Kidney (tissue), 14 donors: ENCODE data around the gene NAGK. TPM values are rescaled to one million over a fixed set of nuclear protein-coding genes. Genes with fewer than 3 reads are reported as not detected.

Experiments used
- DNase-seq, 5 donors: peaks; one replicate each; pipeline ENCODE4 v3.0.0-alpha.2; 2013 to 2020
- FAIRE-seq: peaks from 2 replicates; lab custom pipeline; 2012; peaks lifted over from hg19 to GRCh38; lab: Jason Lieb, UNC
- H3K27ac ChIP-seq, 2 donors: one replicate each; pipeline ENCODE4 v1.7.0; 2013; ENCODE audit warnings: low read depth in 2 of 2, low read length in 2 of 2, inconsistent platforms in 1 of 2
- H3K27me3 ChIP-seq: one replicate; pipeline ENCODE4 v1.7.1; 2013; ENCODE audit warnings: low read length, inconsistent platforms; ENCODE audit not compliant: control insufficient read depth, insufficient read depth
- H3K36me3 ChIP-seq, 3 donors: one replicate each; pipeline versions ENCODE4 v1.7.0 to v1.7.1; 2013; ENCODE audit warnings: low read length in 3 of 3, control low read depth in 1 of 3, inconsistent platforms in 1 of 3; ENCODE audit not compliant: insufficient read depth in 3 of 3, control insufficient read depth in 2 of 3
- H3K4me1 ChIP-seq, 3 donors: one replicate each; pipeline versions ENCODE4 v1.7.0 to v1.7.1; 2013; ENCODE audit warnings: low read length in 3 of 3, inconsistent platforms in 1 of 3, low read depth in 1 of 3; ENCODE audit not compliant: control insufficient read depth in 2 of 3, insufficient read depth in 2 of 3
- H3K4me3 ChIP-seq, 3 donors: one replicate each; pipeline versions ENCODE4 v1.7.0 to v1.8.1; 2013; ENCODE audit warnings: low read length in 3 of 3, control low read depth in 1 of 3, inconsistent platforms in 1 of 3
- H3K9ac ChIP-seq, 3 donors: one replicate each; pipeline versions ENCODE4 v1.7.0 to v1.7.1; 2013; ENCODE audit warnings: low read length in 3 of 3, control low read depth in 1 of 3, inconsistent platforms in 1 of 3
- H3K9me3 ChIP-seq, 3 donors: one replicate each; pipeline versions ENCODE4 v1.7.0 to v1.7.1; 2013; ENCODE audit warnings: low read length in 3 of 3, control low read depth in 1 of 3, inconsistent platforms in 1 of 3; ENCODE audit not compliant: control insufficient read depth in 2 of 3, insufficient read depth in 1 of 3
- intact Hi-C: fragments of 100-400 bp; cut with DNase I; formaldehyde crosslinking; loops from one replicate; pipeline ENCODE4 v1.11.1; 2022
- polyA plus RNA-seq: library from polyadenylated mRNA; stranded (reverse); fragments of 350-450 nt; fragmentation: Illumina TruSeq; extraction: RNeasy Lipid Tissue Mini Kit (QIAGEN cat#74804); gene quantifications from one replicate; pipeline ENCODE4 v1.2.3, GENCODE V29; 2014; ENCODE audit warnings: low read depth, low replicate concordance; ENCODE audit not compliant: insufficient read depth
- total RNA-seq: library from RNA; stranded (reverse); fragmentation: NEBNext Ultra II Directional; extraction: Animal tissue kit (Norgen Biotek cat#: 25700); gene quantifications from one replicate; pipeline ENCODE4 v1.2.1, GENCODE V29; 2021
- TF ChIP-seq, protein P1 (sequence below): IDR thresholded peaks from 3 replicates; pipeline ENCODE4 v1.5.1; 2012; ENCODE audit warnings: mild to moderate bottlenecking, moderate library complexity, borderline replicate concordance; ENCODE audit not compliant: insufficient read depth; ENCODE audit errors: extremely low read depth
- donor health status: control.
- donor health status: control.
- donor health status: control.
- donor health status: control.
- donor health status: control.
- donor health status: DM: yes; HTN: yes; CAD: no.
- donor health status: Normal renal cell carcinoma (clear cell type).

The NAGK gene
- total and polyA plus RNA-seq, 2 donors from 2014 or later = 102 to 113 TPM

GRCh38 chr2:71069376-71069775, 928 bp downstream of the NAGK start:
- no peak for DNase-seq
- Histone ChIP-seq H3K9ac (peak overlapping the region; percentile 65 to 99 (median 96)), H3K9me3 (no peaks in the 10 kb centered on the region), H3K27me3 (no peaks in the 10 kb centered on the region), H3K27ac (no peak overlapping the region), H3K4me3 (peak overlapping the region; percentile 96 to 99 (median 98)), H3K4me1 (peaks cover 0 to 15% (median 4%) of the 10 kb centered on the region in 3 donors), H3K36me3 (peaks cover 2 to 18% (median 7%) of the 10 kb centered on the region in 3 donors)
- TF ChIP-seq, protein P1, sequence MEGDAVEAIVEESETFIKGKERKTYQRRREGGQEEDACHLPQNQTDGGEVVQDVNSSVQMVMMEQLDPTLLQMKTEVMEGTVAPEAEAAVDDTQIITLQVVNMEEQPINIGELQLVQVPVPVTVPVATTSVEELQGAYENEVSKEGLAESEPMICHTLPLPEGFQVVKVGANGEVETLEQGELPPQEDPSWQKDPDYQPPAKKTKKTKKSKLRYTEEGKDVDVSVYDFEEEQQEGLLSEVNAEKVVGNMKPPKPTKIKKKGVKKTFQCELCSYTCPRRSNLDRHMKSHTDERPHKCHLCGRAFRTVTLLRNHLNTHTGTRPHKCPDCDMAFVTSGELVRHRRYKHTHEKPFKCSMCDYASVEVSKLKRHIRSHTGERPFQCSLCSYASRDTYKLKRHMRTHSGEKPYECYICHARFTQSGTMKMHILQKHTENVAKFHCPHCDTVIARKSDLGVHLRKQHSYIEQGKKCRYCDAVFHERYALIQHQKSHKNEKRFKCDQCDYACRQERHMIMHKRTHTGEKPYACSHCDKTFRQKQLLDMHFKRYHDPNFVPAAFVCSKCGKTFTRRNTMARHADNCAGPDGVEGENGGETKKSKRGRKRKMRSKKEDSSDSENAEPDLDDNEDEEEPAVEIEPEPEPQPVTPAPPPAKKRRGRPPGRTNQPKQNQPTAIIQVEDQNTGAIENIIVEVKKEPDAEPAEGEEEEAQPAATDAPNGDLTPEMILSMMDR = no peak
- intact Hi-C loops = no loop called here
- no peak for FAIRE-seq

DNA sequence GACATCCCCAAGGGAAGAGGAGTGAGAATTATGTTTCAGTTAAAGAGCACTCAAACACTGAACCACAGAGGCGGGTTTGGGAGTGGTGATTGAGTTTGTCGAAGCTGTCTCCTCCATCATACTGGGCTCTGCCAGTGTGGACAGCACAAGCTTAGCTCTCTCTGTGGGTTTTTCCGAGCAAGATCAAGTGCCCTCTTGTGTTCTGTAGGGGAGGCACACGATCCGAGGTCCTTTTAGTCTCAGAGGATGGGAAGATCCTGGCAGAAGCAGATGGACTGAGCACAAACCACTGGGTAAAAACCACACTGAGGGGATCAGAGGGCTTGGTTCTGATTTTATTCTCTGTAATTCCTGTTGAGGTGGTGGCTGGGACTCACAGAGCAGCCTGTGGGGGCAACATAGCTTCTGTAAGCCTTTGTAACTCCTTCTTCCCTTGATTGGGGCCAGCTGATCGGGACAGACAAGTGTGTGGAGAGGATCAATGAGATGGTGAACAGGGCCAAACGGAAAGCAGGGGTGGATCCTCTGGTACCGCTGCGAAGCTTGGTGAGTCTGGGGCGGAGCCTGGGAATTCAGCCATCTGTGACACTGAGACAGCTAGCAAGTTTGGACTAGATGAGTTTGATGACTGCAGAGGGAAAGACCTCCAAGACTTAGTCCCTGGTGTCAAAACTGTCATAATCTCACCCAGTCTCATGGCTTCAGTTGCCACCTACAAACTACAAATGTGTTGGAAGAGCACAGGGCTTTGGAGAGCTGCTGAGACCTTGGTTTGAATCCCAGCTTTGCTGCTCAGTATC, 2.0 kb downstream of the NAGK start:
- TF ChIP-seq, protein P1 = peak; percentile 5
- Histone ChIP-seq H3K4me3 (no peak overlapping the region), H3K9ac (no peak overlapping the region), H3K27ac (no peak overlapping the region), H3K36me3 (peaks cover 2 to 18% (median 7%) of the 10 kb centered on the region in 3 donors), H3K9me3 (no peaks in the 10 kb centered on the region), H3K4me1 (peaks cover 0 to 15% (median 4%) of the 10 kb centered on the region in 3 donors), H3K27me3 (no peaks in the 10 kb centered on the region)
- DNase-seq = peak in 1 of 5 donors; percentile 31
- FAIRE-seq = no peak
- intact Hi-C loops = no loop called here

- Histone ChIP-seq H3K4me3 (no peak overlapping the region), H3K36me3 (peaks cover 2 to 18% (median 13%) of the 10 kb centered on the region in 3 donors), H3K9me3 (no peaks in the 10 kb centered on the region), H3K9ac (no peak overlapping the region), H3K27me3 (no peaks in the 10 kb centered on the region), H3K4me1 (peaks cover 0 to 15% (median 4%) of the 10 kb centered on the region in 3 donors), H3K27ac (no peak overlapping the region)
- FAIRE-seq (no peak), DNase-seq (peak in 1 of 5 donors; percentile 46)
- TF ChIP-seq, protein P1 = no peak
- intact Hi-C loops = no loop called here
These were observed 3.4 kb downstream of the NAGK start for GRCh38 chr2:71071681-71072398.
